GM06990 (cell line): ENCODE measurements around the gene MOGAT3.
A peak's percentile ranks its signal among the peaks of the same experiment; 100 is the strongest.

ENCODE experiments used
- DNase-seq: peaks from one replicate; pipeline ENCODE4 v3.0.0-alpha.2; 2011; ENCODE audit not compliant: insufficient read length; ENCODE audit errors: extremely low read depth
- H3K27me3 ChIP-seq: replicated peaks from 2 replicates; pipeline ENCODE4 v1.6.0; 2011; ENCODE audit warnings: low read length; ENCODE audit not compliant: control insufficient read depth, insufficient read depth
- H3K36me3 ChIP-seq: 2 replicates; pipeline ENCODE4 v1.5.1; 2011; ENCODE audit warnings: low read length; ENCODE audit not compliant: control insufficient read depth, insufficient read depth
- H3K4me3 ChIP-seq: replicated peaks from 2 replicates; pipeline ENCODE4 v1.5.1; 2011; ENCODE audit warnings: low read depth, mild to moderate bottlenecking, control low read depth, low read length
- CTCF ChIP-seq: IDR thresholded peaks from 2 replicates; pipeline ENCODE4 v1.5.1; 2011; ENCODE audit warnings: low read length, control low read depth, mild to moderate bottlenecking, inconsistent platforms; ENCODE audit not compliant: insufficient read depth, poor library complexity, severe bottlenecking

MOGAT3 gene

GRCh38 chr7:101171442-101171837, 29.4 kb downstream of the MOGAT3 start:
- Histone ChIP-seq H3K36me3 (no peaks in the 10 kb centered on the region), H3K4me3 (no peak overlapping the region), H3K27me3 (peaks cover 1% of the 10 kb centered on the region)
- peak; percentile 24 for TF ChIP-seq CTCF
- DNase-seq, result no peak

- no peak for TF ChIP-seq CTCF
- no peak for DNase-seq
- Histone ChIP-seq H3K4me3 (no peak overlapping the region), H3K27me3 (peaks cover 1% of the 10 kb centered on the region), H3K36me3 (no peaks in the 10 kb centered on the region)
Observed at GRCh38 chr7:101170617-101171441, 30.0 kb downstream of the MOGAT3 start.

GRCh38 chr7:101169838-101170551, 30.8 kb downstream of the MOGAT3 start:
- H3K27me3 ChIP-seq, result peaks cover 1% of the 10 kb centered on the region
- no peaks in the 10 kb centered on the region for H3K36me3 ChIP-seq
- peak; percentile 98 for TF ChIP-seq CTCF
- DNase-seq, result peak; percentile 75
- H3K4me3 ChIP-seq, result no peak overlapping the region

DNA sequence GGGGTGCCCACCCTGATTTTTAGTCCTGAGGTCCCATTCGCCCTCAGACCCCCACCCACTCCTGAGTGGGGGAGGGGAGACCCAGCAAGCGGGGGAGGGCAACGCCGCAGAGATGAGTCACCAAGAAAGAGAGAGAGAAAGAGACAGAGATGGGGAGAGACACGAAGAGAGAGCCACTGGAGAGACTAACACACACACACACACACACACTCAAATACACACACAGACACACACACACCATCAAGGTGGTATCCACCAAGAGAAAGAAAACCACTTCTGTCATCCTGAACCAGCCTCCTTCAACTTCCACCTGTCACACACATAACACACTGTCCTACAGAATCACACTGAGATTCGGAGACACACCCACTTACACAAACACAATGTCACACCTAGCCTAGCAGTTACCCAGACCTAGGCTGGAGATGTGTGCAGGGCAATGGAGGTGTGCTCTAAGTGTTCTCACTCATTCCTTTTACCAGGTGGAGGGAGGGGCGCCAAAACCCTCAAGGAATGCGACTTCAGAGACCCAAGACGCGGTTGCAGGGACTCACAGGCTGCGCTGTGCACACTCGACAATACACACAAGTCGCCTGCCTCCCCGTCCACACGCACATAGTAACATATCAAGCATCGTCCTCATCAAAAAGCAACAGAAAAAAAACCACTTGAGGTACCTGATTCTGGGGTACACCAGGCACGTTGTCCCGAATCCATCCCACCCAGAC, 31.6 kb downstream of the MOGAT3 start:
- Histone ChIP-seq H3K36me3 (no peaks in the 10 kb centered on the region), H3K4me3 (no peak overlapping the region), H3K27me3 (peaks cover 1% of the 10 kb centered on the region)
- TF ChIP-seq CTCF, result no peak
- no peak for DNase-seq

- TF ChIP-seq CTCF, result no peak
- no peak for DNase-seq
- no peaks in the 10 kb centered on the region for H3K36me3 ChIP-seq
- H3K4me3 ChIP-seq, result no peak overlapping the region
- peaks cover 1% of the 10 kb centered on the region for H3K27me3 ChIP-seq
Observed at GRCh38 chr7:101168412-101169049, 32.3 kb downstream of the MOGAT3 start.
